HAP-1 (cell line): Measurements from ENCODE around the gene BMP5.
"Not testable (repeated sequence)": the region's sequence is repeated elsewhere in the genome, so short reads cannot be mapped to it uniquely, and the experiment has no call there.

Source experiments
- DNase-seq, 2 experiments: peaks; one replicate each; pipeline ENCODE4 v3.0.0-alpha.2; 2016 to 2020; ENCODE audit warnings: low spot score in 2 of 2
- H3K27me3 ChIP-seq: fragments of 250-450 bp; sonication (Bioruptor Pico); 2 replicates; pipeline ENCODE4 v1.5.1; 2020; ENCODE audit warnings: low read depth, mild to moderate bottlenecking, moderate library complexity
- H3K36me3 ChIP-seq: fragments of 250-450 bp; sonication (Bioruptor Pico); replicated peaks from 2 replicates; pipeline ENCODE4 v1.5.1; 2020; ENCODE audit warnings: mild to moderate bottlenecking
- H3K4me1 ChIP-seq: fragments of 250-450 bp; sonication (Bioruptor Pico); 2 replicates; pipeline ENCODE4 v1.5.1; 2020; ENCODE audit warnings: mild to moderate bottlenecking
- H3K4me3 ChIP-seq: fragments of 250-450 bp; sonication (Bioruptor Pico); 2 replicates; pipeline ENCODE4 v1.5.1; 2020; ENCODE audit warnings: mild to moderate bottlenecking, moderate library complexity
- H3K9me3 ChIP-seq: fragments of 250-450 bp; sonication (Bioruptor Pico); 2 replicates; pipeline ENCODE4 v1.5.1; 2020; ENCODE audit warnings: mild to moderate bottlenecking, moderate library complexity
- in situ Hi-C: fragments of 300-500 bp; cut with MboI; formaldehyde crosslinking; loops from 3 replicates; pipeline ENCODE4 v1.14.3; 2020; ENCODE audit warnings: low sequenced_read_pairs, inconsistent platforms, mixed read lengths

Gene BMP5

DNA sequence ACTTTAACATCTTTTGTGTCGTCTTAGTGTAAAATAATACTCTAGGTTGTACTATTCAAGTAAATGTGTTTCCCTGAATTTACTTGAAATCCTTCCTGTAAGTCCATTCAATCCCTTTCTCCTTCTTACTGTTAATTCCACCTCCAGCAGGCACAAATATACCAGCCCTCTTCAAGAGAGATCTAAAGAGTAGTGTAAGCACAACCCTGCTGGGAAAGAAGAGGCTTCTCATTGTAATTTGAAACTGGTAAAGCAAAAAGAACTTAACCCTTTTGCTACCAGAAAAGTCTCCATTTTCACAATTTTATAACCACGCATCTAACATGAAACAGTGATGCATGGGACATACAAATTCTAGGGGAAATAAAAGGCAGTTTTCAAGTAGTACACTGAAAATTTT lies at the start of gene BMP5:
Gene BMP5, minus strand, starts transcription at position 191 of the 400 bp plus-strand sequence. CDS start 725 bp downstream, outside the sequence.
- no peaks in the 10 kb centered on the region for H3K36me3 ChIP-seq
- 0 out of 2 replicates have a peak, but pooled peaks cover 2% of the 10 kb centered on the region for H3K27me3 ChIP-seq
- H3K4me3 ChIP-seq = no peak within 1 kb of the TSS
- in situ Hi-C loops = loop anchor here (25.0 kb wide), 1 partner anchor 263 kb away; no protein-coding TSS in a partner anchor
- no peak for DNase-seq
- H3K9me3 ChIP-seq = no peaks in the 10 kb centered on the region
- H3K4me1 ChIP-seq = no peaks in the 10 kb centered on the region

DNA sequence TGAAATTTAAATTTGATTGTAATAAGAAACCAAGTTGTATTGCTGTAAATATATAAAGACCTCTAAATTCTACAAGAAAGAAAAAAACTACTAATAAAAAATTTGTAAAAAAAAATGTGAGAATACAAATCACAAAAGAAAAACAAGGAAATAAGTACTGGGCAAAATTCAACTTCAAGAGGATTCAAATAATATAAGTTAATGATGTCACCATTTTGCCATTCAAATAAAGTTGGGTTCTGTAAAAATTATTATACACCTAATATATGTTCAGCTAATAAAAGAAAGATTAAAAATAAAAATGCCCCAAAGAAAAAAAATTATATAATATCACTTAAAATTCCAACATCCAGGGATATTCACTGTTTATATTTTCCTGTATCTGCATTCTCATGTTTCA lies 47.0 kb upstream of the BMP5 start:
- no peaks in the 10 kb centered on the region; the same call in 1 of the 2 replicates for H3K27me3 ChIP-seq
- no peak for DNase-seq
- in situ Hi-C loops = no loop called here
- no peaks in the 10 kb centered on the region for H3K36me3 ChIP-seq
- no peaks in the 10 kb centered on the region for H3K9me3 ChIP-seq
- H3K4me3 ChIP-seq = no peak overlapping the region
- H3K4me1 ChIP-seq = no peaks in the 10 kb centered on the region

DNA sequence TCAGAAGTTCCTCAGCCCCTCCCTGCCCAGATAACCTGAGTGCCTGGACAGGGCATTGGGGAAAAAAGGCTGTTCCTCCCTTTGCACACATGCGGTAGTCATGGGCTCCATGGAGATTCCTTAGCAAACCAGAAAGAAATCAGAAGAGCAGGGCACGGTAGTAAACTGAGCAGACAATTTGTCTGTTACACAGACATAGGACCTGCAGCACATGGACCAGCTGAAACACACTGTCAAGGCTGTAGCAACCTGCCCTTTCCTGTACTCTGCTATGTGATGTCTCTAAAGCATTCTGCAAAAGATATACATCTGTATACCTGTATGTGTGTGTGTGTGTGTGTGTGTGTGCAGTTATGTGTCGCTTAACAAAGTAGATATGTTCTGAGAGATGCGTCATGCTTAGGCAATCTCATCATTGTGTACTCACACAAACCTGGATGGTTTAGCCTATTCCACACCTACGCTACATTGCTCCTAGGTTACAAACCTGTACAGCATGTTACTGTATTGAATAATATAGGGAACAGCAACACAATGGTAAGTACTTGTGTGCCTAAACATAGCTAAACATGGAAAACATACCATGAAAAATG lies 44.4 kb upstream of the BMP5 start:
- Histone ChIP-seq H3K27me3 (no peaks in the 10 kb centered on the region; the same call in 1 of the 2 replicates), H3K36me3 (no peaks in the 10 kb centered on the region), H3K4me1 (no peaks in the 10 kb centered on the region), H3K4me3 (no peak overlapping the region), H3K9me3 (no peaks in the 10 kb centered on the region)
- in situ Hi-C loops = no loop called here
- no peak for DNase-seq

DNA sequence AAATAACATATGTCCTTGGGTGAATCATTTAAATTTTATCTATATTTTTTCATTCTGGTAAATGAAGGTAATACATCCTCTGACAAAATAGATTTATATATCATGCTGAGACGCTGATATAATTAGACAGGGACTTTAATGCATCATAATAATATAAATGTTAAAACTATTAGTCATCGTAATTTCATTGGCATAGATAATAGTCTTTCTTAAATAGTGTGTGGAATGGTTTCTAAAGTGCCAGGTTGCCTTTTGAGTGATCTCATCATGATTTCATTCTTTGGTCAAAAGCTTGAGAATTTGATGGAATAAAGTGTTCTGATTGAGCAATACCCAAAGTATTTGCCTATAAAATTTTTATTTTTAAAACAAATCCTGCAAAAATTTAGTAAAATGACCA lies 43.2 kb upstream of the BMP5 start:
- H3K27me3 ChIP-seq = no peaks in the 10 kb centered on the region
- no peaks in the 10 kb centered on the region for H3K9me3 ChIP-seq
- in situ Hi-C loops = no loop called here
- H3K4me3 ChIP-seq = no peak overlapping the region
- no peak for DNase-seq
- H3K36me3 ChIP-seq = no peaks in the 10 kb centered on the region
- H3K4me1 ChIP-seq = no peaks in the 10 kb centered on the region

DNA sequence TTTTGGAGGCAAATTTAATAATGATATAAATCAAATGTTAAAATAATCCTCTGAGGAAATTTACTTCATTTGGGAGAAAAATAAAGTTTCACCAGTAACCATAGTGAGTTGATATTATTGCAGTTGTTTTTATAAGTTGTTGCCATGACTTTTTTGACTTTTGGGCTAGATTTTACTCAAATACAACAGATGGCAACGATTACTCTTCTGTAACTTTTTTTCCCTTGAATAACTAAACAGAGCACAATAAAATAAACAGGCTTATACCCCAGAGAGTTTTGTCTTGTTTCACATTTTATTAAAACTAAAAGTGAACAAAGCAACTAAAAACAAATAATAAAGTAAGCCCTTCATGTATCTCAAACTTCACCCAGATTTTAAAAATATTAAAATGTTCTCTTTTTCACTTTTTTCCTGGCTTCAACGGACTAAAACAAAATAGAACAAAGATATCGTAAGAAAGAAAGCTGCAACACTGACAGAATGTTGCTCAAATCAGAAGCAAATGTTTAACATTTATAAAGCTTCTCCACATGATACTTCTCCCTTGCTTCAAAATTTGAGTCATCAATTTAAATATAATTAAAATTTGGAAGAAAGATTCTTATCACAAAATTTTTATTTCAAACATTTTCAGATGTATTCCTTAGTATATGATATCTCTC lies 42.5 kb upstream of the BMP5 start:
- no peaks in the 10 kb centered on the region for H3K4me1 ChIP-seq
- H3K4me3 ChIP-seq = no peak overlapping the region
- no peaks in the 10 kb centered on the region for H3K36me3 ChIP-seq
- H3K27me3 ChIP-seq = no peaks in the 10 kb centered on the region
- DNase-seq = no peak
- H3K9me3 ChIP-seq = no peaks in the 10 kb centered on the region
- in situ Hi-C loops = no loop called here

DNA sequence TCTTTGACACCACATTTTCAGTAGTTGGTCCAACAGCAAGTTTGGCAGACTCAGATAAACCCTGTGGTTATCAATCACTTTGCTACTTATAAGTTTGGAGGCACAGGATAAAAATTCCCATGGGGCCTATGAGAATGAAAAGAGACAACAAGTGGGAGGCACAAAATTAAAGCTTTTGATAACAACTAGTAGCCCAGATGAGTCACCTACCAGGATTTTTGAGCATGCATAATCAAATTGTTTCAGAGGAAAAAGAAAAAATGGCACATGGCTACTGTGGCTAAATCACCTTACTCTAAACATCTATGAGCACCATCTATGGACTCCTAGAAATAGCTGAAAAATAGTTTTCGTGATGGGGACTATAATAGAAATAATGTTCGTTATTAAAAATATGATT lies 40.8 kb upstream of the BMP5 start:
- Histone ChIP-seq H3K4me3 (no peak overlapping the region), H3K27me3 (no peaks in the 10 kb centered on the region), H3K36me3 (no peaks in the 10 kb centered on the region), H3K9me3 (no peaks in the 10 kb centered on the region), H3K4me1 (no peaks in the 10 kb centered on the region)
- DNase-seq = no peak
- in situ Hi-C loops = no loop called here

DNA sequence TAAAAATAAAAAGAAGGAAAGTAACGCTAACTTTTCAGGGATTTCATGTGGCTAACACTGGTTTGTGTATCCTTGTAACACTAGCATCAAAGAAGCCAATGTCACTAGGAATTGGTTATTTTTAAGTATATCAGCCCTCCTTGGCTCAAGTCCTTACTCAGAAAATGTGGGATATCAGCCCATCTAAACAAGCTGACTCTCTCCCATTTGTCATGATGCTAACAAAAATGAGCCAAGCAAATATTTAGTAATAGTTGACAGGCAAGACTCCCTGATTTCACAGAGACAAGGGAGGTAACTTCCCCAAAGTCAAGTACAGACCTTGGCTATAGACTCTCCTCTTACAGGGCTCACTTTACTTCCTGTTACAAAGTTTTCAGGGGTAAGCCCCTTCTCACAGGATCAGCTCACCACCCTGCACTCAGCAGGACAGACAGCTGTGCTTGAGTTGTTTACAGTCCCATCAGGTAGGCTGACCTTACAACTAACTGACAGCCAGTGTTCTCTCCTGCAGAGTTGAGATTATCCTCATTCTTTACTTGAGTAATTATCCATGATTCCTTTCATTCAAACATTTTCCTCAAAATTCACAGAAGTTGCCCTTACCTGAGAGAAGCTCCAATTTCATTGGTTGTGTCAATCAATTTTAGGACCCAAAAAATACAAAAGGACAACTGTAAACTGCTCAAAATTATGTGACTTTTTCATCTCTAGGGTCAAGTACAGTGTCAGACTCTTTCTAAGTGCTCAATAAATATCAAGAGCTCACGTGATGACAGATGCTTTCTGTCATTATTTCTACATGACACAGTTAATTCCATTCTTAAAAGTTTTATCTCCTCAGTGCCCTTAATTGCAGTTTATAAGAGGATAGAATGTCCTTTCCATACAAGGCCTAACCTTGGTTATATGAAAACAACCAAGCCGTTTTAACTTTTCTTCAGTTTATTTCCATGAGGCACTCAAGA lies 38.1 kb upstream of the BMP5 start:
- no peak for DNase-seq
- no peaks in the 10 kb centered on the region for H3K9me3 ChIP-seq
- in situ Hi-C loops = no loop called here
- H3K4me1 ChIP-seq = no peaks in the 10 kb centered on the region
- H3K4me3 ChIP-seq = no peak overlapping the region
- H3K36me3 ChIP-seq = no peaks in the 10 kb centered on the region
- H3K27me3 ChIP-seq = no peaks in the 10 kb centered on the region

DNA sequence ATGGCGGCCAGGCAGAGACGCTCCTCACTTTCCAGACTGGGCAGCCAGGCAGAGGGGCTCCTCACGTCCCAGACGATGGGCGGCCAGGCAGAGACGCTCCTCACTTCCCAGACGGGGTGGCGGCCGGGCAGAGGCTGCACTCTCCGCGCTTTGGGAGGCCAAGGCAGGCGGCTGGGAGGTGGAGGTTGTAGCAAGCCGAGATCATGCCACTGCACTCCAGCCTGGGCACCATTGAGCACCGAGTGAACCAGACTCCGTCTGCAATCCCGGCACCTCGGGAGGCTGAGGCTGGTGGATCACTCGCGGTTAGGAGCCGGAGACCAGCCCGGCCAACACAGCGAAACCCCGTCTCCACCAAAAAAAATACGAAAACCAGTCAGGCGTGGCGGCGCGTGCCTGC lies 35.1 kb upstream of the BMP5 start:
- DNase-seq, H3K9me3 ChIP-seq, in situ Hi-C loops, H3K27me3 ChIP-seq, H3K4me1 ChIP-seq, H3K36me3 ChIP-seq, H3K4me3 ChIP-seq: not testable (repeated sequence)

DNA sequence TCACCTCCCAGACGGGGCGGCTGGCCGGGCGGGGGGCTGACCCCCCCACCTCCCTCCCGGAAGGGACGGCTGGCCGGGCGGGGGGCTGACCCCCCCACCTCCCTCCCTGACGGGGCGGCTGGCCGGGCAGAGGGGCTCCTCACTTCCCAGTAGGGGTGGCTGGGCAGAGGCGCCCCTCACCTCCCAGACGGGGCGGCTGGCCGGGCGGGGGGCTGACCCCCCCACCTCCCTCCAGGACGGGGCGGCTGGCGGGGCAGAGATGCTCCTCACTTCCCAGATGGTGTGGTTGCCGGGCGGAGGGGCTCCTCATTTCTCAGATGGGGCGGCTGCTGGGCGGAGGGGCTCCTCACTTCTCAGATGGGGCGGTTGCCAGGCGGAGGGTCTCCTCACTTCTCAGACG lies 34.5 kb upstream of the BMP5 start:
- H3K4me1 ChIP-seq, in situ Hi-C loops, H3K36me3 ChIP-seq, H3K27me3 ChIP-seq, DNase-seq, H3K9me3 ChIP-seq, H3K4me3 ChIP-seq: not testable (repeated sequence)

DNA sequence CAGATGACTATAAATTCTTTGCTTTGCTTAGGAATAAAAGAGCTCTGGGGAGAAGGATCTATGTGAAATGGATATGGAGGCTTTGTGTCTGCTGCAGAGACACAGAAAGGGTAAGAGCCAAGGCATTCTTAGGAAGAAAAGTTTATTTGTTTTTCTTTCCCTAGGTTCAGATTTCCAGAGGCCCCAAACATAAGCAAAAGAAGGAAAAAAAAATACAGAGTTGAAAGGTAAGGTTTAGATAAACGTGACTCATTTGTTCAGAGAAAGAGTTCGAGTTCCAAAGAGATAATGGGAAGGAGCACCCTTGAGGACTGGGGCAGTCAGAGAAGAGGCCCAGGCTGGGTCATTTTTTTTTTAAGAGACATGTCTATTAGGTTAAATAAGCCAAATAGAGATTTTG lies 27.4 kb upstream of the BMP5 start:
- no peaks in the 10 kb centered on the region for H3K4me1 ChIP-seq
- in situ Hi-C loops = no loop called here
- H3K9me3 ChIP-seq = no peaks in the 10 kb centered on the region
- no peaks in the 10 kb centered on the region for H3K36me3 ChIP-seq
- no peak for DNase-seq
- no peak overlapping the region for H3K4me3 ChIP-seq
- H3K27me3 ChIP-seq = no peaks in the 10 kb centered on the region

DNA sequence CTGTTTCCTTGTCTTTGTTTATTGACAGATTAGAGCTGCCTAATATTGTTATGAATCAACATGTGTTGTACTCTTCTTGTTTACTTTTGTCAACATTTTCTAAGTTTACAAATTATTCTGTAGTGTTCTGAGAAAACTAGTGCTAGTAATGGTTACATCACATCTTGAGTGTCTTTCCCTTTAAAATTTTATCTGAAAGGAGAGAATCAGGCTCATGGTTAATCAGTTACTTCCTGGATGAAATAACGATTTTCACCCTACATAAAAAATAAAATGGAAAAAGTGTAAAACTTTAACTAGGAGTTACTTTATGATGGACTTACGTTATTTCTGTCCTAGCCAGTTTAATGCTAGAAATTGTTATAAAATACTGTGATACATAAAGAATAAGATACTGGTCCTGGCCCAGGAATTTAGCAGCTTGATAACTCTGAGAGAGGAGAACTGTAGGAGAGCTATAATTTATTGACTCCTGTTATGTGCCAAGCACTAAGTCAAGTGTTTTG lies 26.4 kb upstream of the BMP5 start:
- H3K27me3 ChIP-seq = no peaks in the 10 kb centered on the region
- H3K36me3 ChIP-seq = no peaks in the 10 kb centered on the region
- H3K9me3 ChIP-seq = no peaks in the 10 kb centered on the region
- no peak for DNase-seq
- H3K4me3 ChIP-seq = no peak overlapping the region
- H3K4me1 ChIP-seq = no peaks in the 10 kb centered on the region
- in situ Hi-C loops = no loop called here

DNA sequence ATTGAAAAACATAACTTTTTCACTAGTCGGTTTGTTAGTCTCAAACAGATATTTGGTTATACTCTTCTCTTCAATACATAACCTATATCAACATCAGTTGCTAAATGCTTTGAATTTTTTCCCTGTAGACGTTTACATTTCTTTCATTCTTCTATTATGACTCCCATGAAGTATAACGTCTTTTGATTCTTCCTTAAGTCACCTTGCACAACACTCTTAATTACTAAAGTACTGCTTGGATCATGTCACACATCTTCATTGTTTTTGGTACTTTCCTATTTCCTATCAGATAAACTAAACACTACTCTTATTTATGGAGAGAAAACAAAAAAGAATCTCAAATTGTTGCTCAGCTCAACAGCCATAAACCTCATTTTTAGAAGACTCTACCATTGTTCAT lies 23.0 kb upstream of the BMP5 start:
- H3K36me3 ChIP-seq = no peaks in the 10 kb centered on the region
- no peak for DNase-seq
- H3K4me3 ChIP-seq = no peak overlapping the region
- H3K9me3 ChIP-seq = no peaks in the 10 kb centered on the region
- H3K4me1 ChIP-seq = no peaks in the 10 kb centered on the region
- H3K27me3 ChIP-seq = no peaks in the 10 kb centered on the region; the same call in 1 of the 2 replicates
- in situ Hi-C loops = loop anchor here (25.0 kb wide), 1 partner anchor 286 kb away; no protein-coding TSS in a partner anchor

DNA sequence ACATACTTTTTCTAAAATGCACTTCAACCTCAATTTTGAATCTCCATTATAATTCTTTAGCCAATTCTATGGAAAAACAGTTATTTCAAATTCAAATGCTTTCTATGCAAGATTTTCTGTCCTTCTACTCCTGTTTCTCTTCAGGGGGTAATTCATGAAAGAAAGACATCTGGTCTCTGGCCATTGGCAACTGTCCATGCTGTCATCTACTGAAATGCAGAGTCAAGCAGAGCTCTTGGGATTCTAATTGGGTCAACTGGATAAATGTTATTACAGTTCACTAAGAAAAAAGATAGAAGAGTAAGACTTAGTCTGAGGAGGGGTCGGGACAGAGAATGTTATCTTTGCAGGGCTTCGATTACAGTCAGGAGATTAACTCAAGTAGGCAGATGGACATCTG lies 22.0 kb upstream of the BMP5 start:
- in situ Hi-C loops = loop anchor here (25.0 kb wide), 1 partner anchor 285 kb away; no protein-coding TSS in a partner anchor
- Histone ChIP-seq H3K36me3 (no peaks in the 10 kb centered on the region), H3K9me3 (no peaks in the 10 kb centered on the region), H3K4me1 (no peaks in the 10 kb centered on the region), H3K27me3 (no peaks in the 10 kb centered on the region; the same call in 1 of the 2 replicates), H3K4me3 (no peak overlapping the region)
- DNase-seq = no peak
